Stimulated activated CD4-positive, alpha-beta T cell treated with anti-CD3 and anti-CD28 coated beads, Interleukin-1b, Interleukin-23, amount 100 ng/mL, for 48 hours (primary cell): ENCODE results near the gene ARL5B.
"Not testable (repeated sequence)": the region's sequence is repeated elsewhere in the genome, so short reads cannot be mapped to it uniquely, and the experiment has no call there.

Experiments used
- DNase-seq: peaks from one replicate; pipeline ENCODE4 v3.0.0-alpha.2; 2020

Gene ARL5B, protein sequence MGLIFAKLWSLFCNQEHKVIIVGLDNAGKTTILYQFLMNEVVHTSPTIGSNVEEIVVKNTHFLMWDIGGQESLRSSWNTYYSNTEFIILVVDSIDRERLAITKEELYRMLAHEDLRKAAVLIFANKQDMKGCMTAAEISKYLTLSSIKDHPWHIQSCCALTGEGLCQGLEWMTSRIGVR

DNA sequence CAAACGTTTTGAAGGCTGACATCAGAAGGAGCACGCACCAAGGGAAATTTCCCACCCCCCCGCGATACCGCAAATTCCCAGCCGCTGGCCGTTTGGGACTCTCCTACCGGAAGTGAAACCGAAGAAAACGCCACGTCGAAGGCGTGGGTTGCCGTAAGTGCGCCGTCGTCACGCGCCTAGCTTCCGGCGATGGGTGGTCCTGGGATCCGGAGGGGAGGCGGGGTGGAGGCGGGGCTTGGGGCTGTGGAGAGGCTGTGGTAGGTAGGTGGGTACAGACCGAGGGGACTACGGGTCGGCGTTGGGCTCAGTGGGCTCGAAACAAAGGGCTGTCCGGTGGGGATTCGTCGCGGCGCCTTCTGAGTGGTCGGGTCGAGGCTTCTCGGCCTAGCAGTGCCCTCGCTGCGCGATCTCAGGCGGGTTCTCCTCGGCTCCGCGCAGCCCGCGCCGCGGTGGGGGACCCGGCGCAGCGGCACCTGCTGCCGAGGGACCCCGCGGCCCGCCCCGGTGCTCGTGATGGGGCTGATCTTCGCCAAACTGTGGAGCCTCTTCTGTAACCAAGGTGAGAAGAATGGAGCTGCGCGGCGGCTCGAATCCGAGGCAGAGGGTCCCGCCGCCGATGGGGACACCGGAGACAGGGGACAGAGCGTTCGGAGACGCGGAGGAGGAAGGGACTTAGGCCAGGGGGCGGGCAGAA lies at the start of gene ARL5B:
Gene ARL5B, plus strand, starts transcription at position 307 of the 694 bp plus-strand sequence. Its CDS starts 207 bp downstream, at position 514.
- DNase-seq: peak; percentile 96

DNA sequence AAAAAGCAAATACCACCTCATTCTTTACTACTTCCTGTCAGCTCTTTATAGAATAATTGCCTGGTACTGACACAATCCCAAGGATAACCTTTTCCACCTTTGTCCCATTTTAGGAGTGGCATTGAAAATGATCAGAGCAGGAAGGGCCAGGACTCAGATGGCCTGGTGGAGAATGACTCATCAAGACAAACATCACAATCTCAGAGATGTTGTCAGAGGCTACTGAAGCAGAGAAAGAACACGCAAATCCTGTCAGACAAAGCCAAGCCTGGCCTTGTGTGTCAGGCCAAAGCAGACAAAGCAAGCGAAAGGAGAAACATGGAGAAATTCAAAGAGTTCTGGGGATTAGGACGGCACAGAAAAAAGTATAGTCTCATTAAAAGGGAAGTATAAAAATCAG lies 48.7 kb upstream of the ARL5B start:
- DNase-seq: no peak

DNA sequence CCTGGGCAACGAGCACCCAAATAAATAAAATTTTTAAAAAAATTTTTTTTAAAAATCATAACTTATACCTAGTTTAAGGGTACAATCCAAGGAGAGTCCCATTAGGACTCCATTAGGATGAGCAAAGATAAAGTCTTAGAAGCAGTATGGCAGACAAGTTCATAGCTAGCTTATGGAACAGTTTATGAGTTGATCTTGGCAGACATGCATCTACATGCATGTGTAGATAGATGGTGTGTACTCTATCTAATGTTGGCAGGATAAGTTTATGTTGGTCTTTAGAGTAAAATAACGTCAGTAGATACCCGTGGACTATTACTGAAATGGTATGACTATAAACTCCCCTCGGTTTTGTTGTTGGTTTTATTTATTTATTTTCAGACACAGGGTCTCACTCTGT lies 48.1 kb upstream of the ARL5B start:
- no peak for DNase-seq

DNA sequence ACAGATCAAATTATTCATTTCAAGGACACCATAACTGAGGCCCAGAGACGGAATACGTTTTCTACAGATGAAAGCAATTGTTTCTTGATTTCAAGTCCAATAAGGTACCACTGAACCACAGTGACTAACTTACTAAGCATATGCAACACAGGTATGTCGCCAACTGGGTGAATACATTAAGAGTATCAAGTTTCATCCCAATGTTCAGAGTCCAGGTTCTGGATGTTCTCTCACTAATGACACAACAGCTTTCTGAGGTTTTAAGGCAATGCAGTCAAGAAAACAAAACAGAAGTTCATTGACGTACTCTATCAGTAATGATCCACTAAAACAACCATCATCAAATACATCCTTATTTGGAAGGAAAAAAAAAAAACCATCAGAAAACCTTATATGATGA lies 43.6 kb upstream of the ARL5B start:
- no peak for DNase-seq

DNA sequence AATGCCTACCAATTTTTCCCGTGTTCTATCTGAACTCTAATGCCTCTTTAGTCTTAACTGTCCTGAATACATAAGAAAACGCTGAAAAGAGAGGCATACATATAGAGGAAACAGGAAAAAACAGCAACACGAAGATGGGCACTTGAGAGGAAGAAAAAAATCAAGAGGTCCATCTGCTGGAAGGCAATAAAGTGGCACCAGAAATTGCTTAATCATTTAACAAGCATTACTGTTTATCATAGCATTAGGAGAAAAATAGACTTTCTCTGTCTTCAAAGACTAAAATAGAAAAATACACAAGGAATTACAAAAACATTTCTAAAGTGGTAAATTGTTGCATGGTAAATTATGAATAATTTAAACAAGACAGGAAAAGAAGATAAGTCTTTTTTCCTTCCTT lies 42.9 kb upstream of the ARL5B start:
- DNase-seq: no peak

DNA sequence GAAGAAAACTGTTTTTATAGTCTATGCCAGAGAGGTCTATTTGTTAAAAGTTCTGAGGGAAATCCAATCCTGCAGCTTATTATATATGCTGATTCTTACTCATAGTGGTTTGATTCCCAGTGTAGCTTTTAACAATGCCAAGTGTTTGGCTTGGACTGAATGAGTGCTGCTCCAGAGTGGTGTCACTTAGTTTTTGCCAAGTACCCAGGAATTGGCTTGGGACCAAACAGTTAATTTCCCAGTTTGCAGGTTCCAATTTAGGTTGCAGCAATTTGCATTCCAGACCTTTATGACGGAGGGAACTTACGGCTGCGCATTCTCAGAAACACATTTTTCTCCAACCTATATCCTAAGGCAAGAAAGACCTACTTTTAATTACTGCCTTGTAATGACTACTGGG lies 40.2 kb upstream of the ARL5B start:
- no peak for DNase-seq

DNA sequence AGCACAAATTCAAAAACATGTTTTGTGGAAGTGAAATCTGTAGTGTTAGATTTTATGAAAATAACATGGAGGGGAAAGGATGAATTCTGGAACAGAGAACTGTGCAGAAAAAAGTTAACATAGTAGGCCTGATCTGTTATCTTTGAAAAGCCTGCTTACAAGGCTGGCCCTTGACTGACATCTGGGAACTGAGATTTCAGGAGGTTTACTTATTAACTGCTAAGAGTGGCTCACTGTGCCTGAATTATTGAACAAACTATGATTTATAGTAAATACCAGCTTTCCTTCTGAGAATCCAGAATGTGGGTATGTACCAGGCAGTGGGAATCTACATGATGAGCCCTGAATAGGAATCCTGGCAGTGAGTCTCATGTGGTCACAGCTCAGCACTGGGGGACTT lies 38.4 kb upstream of the ARL5B start:
- no peak for DNase-seq

DNA sequence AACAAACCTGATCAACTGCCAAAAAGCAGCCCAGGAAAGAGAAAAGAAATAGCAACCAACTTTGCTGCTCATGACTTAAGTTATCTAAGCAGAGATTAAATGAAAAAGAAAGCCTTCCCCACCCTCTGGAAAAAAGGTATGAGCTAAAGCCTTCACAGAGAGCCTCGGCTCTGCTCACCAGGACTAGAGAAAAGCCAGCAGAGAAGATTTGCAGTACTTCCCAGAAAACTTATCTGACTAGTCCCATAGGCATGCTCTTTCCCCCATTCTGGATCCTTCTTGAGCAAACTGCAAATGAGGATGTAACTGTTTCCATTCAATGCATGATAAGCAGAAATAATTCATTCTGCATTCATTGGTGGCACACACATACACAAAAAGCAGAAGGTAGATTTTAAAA lies 35.6 kb upstream of the ARL5B start:
- DNase-seq: not testable (repeated sequence)

DNA sequence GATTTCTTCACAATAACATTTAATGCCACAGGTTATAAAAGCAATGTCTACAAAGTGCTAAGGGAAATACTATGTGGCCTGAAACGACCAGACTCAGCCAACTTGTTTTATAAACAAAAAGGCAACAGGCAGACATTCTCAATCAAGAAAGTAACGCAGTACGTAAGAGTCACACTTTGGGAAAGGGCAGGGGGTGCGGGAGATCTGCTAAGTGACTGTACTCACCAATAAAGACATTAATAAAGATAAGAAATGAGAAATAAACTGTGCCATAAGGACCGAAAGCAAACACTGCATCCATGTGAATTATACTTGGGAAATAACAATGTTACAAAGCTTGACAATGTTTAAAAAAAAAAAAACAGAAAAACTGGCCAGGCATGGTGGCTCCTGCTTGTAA lies 33.3 kb upstream of the ARL5B start:
- no peak for DNase-seq

DNA sequence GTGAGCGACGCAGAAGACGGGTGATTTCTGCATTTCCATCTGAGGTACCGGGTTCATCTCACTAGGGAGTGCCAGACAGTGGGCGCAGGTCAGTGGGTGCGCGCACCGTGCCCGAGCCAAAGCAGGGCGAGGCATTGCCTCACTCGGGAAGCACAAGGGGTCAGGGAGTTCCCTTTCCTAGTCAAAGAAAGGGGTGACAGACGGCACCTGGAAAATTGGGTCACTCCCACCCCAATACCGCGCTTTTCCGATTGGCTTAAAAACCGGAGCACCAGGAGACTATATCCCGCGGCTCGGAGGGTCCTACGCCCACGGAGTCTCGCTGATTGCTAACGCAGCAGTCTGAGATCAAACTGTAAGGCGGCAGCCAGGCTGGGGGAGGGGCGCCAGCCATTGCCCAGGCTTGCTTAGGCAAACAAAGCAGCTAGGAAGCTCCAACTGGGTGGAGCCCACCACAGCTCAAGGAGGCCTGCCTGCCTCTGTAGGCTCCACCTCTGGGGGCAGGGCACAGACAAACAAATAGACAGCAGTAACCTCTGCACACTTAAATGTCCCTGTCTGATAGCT lies 31.7 kb upstream of the ARL5B start:
- peak; percentile 68 for DNase-seq

DNA sequence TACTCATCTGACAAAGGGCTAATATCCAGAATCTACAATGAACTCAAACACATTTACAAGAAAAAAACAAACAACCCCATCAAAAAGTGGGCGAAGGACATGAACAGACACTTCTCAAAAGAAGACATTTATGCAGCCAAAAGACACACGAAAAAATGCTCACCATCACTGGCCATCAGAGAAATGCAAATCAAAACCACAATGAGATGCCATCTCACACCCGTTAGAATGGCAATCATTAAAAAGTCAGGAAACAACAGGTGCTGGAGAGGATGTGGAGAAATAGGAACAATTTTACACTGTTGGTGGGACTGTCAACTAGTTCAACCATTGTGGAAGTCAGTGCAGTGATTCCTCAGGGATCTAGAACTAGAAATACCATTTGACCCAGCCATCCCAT lies 26.7 kb upstream of the ARL5B start:
- DNase-seq: not testable (repeated sequence)

DNA sequence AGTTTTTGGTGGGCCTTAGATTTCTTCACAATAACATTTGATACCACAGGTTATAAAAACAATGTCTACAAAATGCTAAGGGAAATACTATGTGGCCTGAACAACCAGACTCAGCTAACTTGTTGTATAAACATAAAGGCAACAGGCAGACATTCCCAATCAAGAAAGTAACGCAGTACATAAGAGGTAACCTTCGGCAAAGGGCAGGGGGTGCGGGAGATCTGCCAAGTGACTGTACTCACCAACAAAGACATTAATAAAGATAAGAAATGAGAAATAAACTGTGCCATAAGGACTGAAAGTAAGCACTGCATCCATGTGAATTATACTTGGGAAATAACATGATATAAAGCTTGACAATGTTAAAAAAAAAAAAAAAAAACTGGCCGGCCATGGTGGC lies 23.2 kb upstream of the ARL5B start:
- DNase-seq: no peak

DNA sequence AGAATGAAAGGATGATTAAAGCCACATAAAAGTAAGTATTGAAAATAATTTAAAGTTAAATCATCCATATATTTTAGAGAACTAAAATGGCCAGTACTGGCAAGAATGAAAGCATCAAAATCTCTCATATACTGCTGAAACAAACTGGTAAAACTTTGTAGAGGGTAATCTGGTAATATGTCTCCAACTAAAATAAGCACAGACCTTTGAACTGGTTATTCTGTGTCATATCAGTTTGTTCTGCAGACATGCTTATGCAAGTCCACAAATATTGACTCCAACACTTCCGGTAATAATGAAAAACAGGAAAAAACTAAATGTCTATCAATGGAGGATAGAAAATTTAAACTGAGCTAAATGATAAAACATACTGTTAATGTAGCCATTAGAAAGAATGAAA lies 21.8 kb upstream of the ARL5B start:
- DNase-seq: not testable (repeated sequence)

DNA sequence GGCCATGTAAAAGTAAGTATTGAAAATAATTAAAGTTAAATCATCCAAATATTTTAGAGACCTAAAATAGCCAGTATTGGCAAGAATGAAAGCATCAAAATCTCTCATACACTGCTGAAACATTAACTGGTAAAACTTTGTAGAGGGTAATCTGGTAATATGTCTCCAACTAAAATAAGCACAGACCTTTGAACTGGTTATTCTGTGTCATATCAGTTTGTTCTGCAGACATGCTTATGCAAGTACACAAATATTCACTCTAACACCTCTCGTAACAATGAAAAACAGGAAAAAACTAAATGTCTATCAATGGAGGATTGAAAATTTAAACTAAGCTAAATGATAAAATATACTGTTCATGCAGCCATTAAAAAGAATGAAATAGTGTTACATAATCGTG lies 19.5 kb upstream of the ARL5B start:
- not testable (repeated sequence) for DNase-seq

DNA sequence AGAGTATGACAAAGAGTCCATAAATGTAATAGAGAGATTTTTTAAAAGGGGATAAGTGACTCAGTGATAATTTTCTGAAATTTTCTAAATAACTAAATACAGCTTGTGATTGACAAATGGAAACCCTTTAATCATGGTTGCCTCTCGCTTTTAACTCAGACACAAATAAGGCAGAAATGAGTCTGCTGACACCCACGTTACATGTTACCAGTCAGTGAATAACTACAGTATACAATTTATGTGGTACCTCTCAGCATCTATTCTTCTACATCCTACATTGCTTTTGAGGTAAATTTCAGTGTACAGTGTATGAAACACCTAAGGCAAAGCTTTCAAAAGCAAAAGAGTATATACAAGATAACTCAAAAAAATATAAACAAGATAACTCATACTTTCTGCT lies 12.1 kb upstream of the ARL5B start:
- DNase-seq: no peak

DNA sequence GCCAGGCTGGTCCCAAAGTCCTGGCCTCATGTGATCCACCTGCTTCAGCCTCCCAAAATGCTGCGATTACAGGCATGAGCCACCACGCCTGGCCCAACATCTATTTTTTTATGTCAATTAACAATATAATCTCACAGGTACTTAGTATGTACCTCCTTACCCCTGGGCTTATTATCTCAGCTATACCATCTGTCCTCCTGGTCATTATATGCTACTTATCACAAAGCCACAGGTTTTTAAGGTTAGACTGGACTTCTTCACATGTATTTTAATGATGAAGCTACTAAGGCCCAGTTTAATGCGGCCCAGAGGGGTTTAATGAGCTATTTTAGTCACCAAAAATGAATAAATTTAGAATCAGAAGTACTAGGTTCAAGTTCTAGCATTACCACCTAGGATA lies 11.3 kb upstream of the ARL5B start:
- no peak for DNase-seq

DNA sequence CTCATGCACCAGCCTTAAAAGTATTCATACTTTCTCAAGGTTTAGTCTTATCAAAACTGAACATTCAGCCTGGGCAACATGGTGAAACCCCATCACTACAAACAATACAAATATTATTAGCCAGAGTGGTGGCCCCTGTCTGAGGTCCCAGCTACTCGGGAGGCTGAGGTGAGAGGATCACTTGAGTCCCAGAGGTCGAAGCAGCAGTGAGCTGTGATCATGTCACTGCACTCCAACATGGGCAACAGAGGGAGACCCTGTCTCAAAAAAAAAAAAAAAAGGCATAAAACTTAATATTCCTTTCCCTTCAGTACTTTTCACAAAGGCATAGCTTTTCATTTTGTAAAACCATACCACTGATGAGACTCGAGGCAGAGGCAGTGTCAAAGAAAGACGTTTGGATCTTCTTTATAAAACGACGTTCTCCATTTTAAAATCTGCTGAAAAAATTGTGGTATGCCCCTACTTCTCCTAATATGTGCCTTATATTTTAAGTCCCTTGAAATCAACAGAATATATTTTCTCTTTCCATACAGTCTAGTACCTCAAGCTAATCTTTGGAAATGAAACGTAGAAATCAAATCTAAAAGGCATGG lies 9.8 kb upstream of the ARL5B start:
- DNase-seq: no peak

DNA sequence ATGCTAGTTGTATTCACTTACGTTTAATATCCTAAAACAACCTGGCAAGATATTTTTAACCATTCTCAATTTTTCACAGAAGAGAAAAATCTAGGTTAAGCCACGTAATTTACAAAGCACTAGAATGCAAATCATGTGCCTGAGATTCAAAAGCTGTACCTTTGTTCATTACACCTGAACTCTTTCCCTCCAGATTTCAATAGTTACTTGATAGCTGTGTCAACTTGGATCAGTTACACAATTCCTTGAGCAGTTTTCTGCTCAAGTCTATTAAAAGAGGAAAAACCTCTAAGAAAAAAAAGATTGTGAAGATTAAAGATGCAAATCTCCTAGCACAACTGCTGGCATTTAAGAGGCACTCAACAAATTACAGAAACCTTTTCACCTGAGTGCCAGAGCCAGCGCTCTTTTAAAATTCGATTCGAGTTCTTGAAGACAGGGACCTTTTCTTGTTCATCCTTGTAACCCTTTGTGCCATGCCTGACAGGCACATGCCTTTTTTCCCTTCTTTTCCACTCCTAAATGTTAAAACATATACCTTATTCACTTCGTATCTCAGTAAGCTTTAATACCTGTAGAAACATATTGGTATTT lies 8.7 kb upstream of the ARL5B start:
- no peak for DNase-seq

DNA sequence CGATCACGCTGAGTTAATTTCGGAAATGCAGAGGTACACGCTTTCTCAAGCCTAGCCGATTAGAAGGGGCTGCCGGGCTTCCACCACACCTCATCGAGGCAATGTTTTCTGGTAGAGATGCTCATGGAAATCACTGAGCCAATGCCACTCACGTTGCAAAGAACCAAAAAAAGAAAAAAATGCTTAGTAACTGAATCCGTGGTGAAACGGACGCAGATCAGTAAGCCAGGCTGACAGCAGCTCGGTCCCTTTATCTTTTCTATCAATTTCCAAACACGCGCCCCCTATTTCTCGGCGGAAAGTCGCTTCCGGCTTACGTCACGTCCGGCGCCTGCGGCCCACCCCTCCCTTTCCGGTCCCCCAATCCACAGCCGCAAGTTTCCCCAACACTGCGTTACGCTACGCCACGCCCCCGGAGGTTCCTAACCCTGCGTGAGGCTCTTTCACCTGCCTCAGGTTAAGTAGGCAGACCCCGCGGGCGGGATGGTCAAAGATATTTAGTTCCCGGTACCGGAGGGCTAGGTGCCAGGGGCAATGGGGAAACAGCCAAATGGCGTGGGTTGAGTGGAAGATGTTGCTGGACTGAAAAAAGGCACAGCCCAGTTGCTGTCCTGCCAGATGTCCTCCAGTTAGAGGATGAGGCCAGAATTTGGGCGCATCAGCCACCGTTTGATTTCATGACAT lies 7.8 kb upstream of the ARL5B start, which contains the start of gene NSUN6:
Gene NSUN6, minus strand, starts transcription at position 264 of the 684 bp plus-strand sequence. CDS start 384 bp downstream, outside the sequence.
- peak; percentile 92 for DNase-seq

DNA sequence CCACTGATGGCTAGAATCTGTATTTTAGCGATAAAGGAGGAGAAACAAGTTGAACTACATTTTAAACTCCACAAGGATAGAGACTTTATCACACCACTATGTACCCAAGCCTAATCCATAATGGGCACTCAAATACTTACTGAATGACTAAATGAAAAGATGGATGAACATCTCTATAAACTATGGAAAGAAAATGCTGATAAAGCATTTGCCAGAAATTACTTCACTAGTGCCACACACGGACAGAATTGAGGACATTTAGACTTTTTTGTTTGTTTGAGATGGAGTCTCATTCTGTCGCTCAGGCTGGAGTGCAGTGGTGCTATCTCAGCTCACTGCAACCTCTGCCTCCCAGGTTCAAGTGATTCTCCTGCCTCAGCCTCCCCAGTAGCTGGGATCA lies 6.1 kb upstream of the ARL5B start:
- DNase-seq: no peak

DNA sequence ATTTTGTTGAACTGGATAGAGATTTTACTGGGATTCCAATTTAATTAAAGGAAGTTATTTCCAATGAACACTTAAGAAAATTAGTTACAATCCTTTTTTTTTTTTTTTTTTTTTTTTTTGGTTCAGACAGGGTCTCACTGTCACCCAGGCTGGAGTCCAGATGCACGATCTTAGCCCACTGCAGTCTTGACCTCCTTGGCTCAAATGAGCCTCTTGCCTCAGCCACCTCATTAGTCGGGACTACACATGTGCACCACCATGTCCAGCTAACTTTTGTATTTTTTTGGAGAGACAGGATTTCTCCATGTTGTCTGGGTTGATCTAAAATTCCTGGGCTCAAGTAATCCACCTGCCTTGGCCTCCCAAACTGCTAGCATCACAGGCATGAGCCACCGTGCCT lies 2.5 kb upstream of the ARL5B start:
- no peak for DNase-seq

DNA sequence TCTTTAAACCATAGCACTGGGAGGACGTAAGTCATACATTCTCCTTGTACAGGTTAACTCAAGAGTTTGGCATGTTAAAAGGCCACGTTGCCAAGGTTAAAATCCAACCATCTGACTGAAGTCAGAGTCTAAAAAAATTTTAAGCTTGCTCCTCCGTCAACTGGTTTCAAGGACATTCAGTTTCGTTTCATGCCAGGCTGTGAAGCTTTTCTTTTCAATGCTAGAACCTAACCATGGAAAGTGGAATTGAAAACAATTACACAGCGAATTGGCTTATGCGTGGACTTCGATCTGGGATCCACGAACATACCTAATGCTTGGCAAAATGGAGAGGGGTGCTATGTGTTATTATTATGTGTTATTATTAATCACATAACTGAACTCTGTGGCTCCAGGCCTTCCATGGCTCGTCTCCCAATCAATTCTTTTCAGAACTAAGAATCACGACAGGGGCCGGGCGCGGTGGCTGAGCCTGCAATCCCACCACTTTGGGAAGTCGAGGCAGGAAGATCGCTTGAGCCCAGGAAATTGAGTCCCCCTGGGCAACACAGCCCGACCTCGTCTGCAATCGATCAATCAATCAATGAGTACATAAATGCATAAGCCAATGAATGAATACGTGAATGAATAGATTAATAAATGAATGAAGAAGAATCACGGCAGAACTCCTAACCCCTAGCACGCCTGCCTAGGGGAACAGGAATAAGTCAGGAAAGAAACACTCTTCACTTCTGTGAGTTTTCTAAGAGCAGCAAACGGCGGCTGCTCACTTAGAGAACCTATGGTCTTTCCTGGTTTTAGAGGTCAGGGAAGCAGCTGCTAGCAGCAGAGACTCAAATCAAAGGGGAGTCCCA lies 733 bp upstream of the ARL5B start:
- DNase-seq: no peak
